Measurements from ENCODE around the gene PACRG. TPM values are rescaled to one million over a fixed set of nuclear protein-coding genes. Genes with fewer than 3 reads are reported as not detected.

Gene PACRG
- total RNA-seq, 4 donors from 2014 or later: 1.5 to 10.4 (median 2.1) TPM

DNA sequence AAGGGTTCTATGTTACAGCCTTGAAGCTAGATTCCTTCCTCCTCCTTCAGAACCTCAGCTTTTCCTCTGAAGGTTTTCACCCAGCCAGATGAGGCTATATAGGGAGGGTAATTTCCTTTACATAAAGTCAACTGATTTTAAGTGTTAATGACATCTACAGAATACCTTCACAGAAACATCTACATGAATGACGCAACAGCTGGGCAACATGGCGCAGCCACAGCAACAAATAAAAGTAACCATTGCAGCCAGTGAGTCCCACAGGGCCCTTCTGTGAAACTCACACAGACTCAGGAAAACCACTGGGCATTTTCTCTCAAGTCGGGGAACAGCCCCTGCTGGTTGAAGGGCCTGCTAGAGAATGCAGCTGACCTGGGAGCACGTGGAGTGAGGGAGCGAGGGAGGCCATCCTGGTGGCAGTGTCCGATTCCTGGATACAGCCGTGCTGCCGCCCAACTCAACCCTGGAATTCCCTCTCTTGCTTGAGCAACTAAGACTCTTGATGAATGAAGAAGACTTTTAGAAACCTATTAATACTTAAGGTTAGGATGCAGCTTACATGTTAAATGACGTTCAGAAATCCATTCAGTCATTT lies 176.4 kb downstream of the PACRG start:
- Histone ChIP-seq H3K36me3 (no peaks in the 10 kb centered on the region), H3K9me3 (peaks cover 0 to 15% (median 0%) of the 10 kb centered on the region in 4 donors), H3K27ac (no peak overlapping the region), H3K4me3 (no peak overlapping the region), H3K27me3 (no peaks in the 10 kb centered on the region), H3K4me1 (no peaks in the 10 kb centered on the region)
- TF ChIP-seq EP300 (IDR thresholded peaks at IDR 0.05) (no peak), POLR2A (IDR thresholded peaks at IDR 0.05) (no peak)
- TF ChIP-seq, protein P1, sequence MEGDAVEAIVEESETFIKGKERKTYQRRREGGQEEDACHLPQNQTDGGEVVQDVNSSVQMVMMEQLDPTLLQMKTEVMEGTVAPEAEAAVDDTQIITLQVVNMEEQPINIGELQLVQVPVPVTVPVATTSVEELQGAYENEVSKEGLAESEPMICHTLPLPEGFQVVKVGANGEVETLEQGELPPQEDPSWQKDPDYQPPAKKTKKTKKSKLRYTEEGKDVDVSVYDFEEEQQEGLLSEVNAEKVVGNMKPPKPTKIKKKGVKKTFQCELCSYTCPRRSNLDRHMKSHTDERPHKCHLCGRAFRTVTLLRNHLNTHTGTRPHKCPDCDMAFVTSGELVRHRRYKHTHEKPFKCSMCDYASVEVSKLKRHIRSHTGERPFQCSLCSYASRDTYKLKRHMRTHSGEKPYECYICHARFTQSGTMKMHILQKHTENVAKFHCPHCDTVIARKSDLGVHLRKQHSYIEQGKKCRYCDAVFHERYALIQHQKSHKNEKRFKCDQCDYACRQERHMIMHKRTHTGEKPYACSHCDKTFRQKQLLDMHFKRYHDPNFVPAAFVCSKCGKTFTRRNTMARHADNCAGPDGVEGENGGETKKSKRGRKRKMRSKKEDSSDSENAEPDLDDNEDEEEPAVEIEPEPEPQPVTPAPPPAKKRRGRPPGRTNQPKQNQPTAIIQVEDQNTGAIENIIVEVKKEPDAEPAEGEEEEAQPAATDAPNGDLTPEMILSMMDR (IDR thresholded peaks at IDR 0.05): no peak
- no peak for DNase-seq (ENCODE audit: low spot score in 2 of 2)
- WGBS, 2 donors: 93 to 94% methylated on average over 9 of the region's 9 CpGs

DNA sequence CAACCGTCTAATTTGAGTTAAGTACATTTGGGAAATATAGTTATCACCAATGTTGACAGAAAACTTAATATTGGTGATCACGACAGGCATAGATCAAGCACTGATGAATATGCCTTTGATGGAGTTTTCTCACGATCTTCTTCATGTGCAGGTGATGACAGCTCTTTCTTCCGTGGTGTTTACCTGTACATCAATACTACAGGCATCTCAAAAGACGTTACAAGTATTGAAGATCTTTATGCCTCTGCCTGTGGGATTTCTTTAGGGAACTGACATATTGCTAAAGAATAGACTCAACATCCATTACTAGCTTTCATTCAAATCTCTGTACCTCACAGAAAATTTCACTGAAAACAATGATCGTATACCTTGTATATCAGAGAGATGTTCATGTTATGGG lies 178.7 kb downstream of the PACRG start:
- no peak for DNase-seq (ENCODE audit: low spot score in 2 of 2)
- WGBS, 2 donors: 77 to 91% methylated on average over 6 of the region's 6 CpGs
- Histone ChIP-seq H3K4me3 (no peak overlapping the region), H3K27me3 (no peaks in the 10 kb centered on the region), H3K27ac (no peak overlapping the region), H3K9me3 (peaks cover 0 to 15% (median 0%) of the 10 kb centered on the region in 4 donors), H3K4me1 (no peaks in the 10 kb centered on the region), H3K36me3 (no peaks in the 10 kb centered on the region)
- TF ChIP-seq POLR2A (IDR thresholded peaks at IDR 0.05) (no peak), EP300 (IDR thresholded peaks at IDR 0.05) (no peak)
- TF ChIP-seq, protein P1 (IDR thresholded peaks at IDR 0.05): no peak

DNA sequence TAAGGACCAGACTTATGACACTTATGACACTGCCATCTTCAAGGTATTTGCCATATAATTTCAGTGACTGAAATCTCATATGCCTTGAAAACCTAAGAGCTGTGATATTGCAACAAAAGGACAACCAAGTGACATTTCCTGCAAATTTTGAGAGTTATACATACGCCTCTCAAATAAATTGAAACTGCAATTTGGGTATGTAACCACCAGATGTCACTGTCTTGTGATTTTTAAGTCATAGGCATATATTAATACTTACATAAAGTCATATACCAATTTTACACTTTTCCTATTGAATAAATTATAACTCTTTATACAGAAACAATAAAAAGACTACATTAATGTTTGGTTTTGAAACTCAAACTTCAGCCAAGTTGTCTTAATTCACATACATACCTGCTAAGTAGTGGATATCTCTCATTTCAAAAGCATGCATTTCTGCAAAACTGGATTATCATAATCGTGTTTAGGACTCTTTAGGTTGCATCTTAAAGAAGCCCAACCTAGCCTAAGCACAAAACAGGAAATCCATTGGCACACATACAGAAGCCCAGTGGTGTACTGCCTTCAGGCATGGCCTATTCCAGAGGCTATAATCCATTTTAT lies 180.2 kb downstream of the PACRG start:
- no peak for TF ChIP-seq EP300 (IDR thresholded peaks at IDR 0.05)
- TF ChIP-seq POLR2A (IDR thresholded peaks at IDR 0.05): no peak
- TF ChIP-seq, protein P1 (IDR thresholded peaks at IDR 0.05): peak in 1 of 5 experiments; percentile 11
- no peak overlapping the region for H3K4me3 ChIP-seq
- H3K27ac ChIP-seq: no peak overlapping the region
- H3K9me3 ChIP-seq: peaks cover 0 to 15% (median 0%) of the 10 kb centered on the region in 4 donors
- no peaks in the 10 kb centered on the region for H3K36me3 ChIP-seq
- H3K27me3 ChIP-seq: no peaks in the 10 kb centered on the region
- DNase-seq (ENCODE audit: low spot score in 2 of 2): no peak
- WGBS, 2 donors: 81 to 84% methylated on average over 2 of the region's 2 CpGs
- H3K4me1 ChIP-seq: no peaks in the 10 kb centered on the region

DNA sequence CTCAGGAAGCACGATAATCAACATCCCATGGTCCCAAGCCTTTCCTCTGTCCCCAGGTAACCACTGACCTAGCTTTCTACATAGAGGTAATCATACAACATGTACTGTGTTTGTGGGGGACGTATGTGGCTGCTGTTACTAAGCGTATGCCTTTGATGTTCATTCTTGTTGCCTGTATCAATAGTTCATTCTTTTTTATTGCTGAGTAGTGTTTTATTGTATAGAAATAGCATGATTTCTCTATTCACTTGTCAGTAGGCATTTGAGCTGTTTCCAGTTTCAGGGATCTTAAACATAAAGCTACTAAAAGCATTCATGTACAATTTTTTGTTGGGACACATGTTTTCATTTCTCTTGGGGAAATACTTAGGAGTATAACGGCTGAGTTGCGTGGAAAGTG lies 185.4 kb downstream of the PACRG start:
- no peaks in the 10 kb centered on the region for H3K36me3 ChIP-seq
- DNase-seq (ENCODE audit: low spot score in 2 of 2): no peak
- peaks cover 0 to 7% (median 0%) of the 10 kb centered on the region in 4 donors for H3K9me3 ChIP-seq
- H3K27me3 ChIP-seq: no peaks in the 10 kb centered on the region
- H3K4me3 ChIP-seq: no peak overlapping the region
- TF ChIP-seq POLR2A (IDR thresholded peaks at IDR 0.05) (no peak), EP300 (IDR thresholded peaks at IDR 0.05) (no peak)
- TF ChIP-seq, protein P1 (IDR thresholded peaks at IDR 0.05): no peak
- H3K27ac ChIP-seq: no peak overlapping the region
- no peaks in the 10 kb centered on the region for H3K4me1 ChIP-seq
- WGBS, 2 donors: 85 to 88% methylated on average over 5 of the region's 5 CpGs

DNA sequence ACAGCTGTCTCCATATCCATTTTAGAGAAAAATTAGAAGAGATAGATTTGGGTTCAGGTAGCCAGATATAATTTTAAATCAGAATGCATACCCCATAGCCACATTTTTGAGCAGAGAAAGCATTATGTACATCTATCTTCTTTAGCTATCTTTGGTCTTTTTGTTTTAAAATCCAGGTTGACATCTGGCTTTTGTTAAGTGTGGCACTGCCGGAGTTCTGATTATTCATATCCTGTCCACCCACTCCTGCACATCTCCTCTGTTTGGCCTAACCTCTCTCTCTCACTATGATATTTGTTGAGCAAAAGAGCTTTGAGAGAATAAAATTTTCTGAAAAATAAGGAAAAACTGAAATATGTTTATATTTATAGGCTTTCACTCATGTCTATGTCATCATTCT lies 189.7 kb downstream of the PACRG start:
- H3K4me1 ChIP-seq: no peaks in the 10 kb centered on the region
- DNase-seq (ENCODE audit: low spot score in 2 of 2): no peak
- TF ChIP-seq POLR2A (IDR thresholded peaks at IDR 0.05) (no peak), EP300 (IDR thresholded peaks at IDR 0.05) (no peak)
- TF ChIP-seq, protein P1 (IDR thresholded peaks at IDR 0.05): no peak
- H3K27me3 ChIP-seq: no peaks in the 10 kb centered on the region
- H3K4me3 ChIP-seq: no peak overlapping the region
- 69 to 73% methylated on average over 1 of the region's 1 CpG for WGBS, 2 donors
- H3K9me3 ChIP-seq: no peaks in the 10 kb centered on the region
- H3K36me3 ChIP-seq: no peaks in the 10 kb centered on the region
- no peak overlapping the region for H3K27ac ChIP-seq
